ENCODE data around the gene RBM44.

Gene RBM44

GRCh38 chr2:237870126-237870525 lies 71.5 kb downstream of the RBM44 start:
- H3K4me3 ChIP-seq (ENCODE audit: low read depth, low read length): no peak overlapping the region
- H3K4me1 ChIP-seq (ENCODE audit: control insufficient read depth, insufficient read depth, low read length): no peaks in the 10 kb centered on the region
- CTCF ChIA-PET: no interaction called here
- POLR2A ChIA-PET: no interaction called here
- TF ChIP-seq IKZF3 (tag by site-specific recombination; IDR thresholded peaks at IDR 0.05): no peak
- no peak for TF ChIP-seq REST (tag by site-specific recombination; IDR thresholded peaks at IDR 0.05)
- H3K27ac ChIP-seq (ENCODE audit: extremely low read depth, low read depth, low read length): no peak overlapping the region
- H3K9me3 ChIP-seq (ENCODE audit: control insufficient read depth, insufficient read depth, low read depth, low read length): no peaks in the 10 kb centered on the region
- no peaks in the 10 kb centered on the region for H3K36me3 ChIP-seq (ENCODE audit: control insufficient read depth in 2 of 2, insufficient read depth in 1 of 2, low read length in 2 of 2)

GRCh38 chr2:237870754-237871651 lies 72.4 kb downstream of the RBM44 start:
- H3K9me3 ChIP-seq (ENCODE audit: control insufficient read depth, insufficient read depth, low read depth, low read length): no peaks in the 10 kb centered on the region
- H3K4me3 ChIP-seq (ENCODE audit: low read depth, low read length): no peak overlapping the region
- ChIA-PET POLR2A (no interaction called here), CTCF (no interaction called here)
- no peaks in the 10 kb centered on the region for H3K36me3 ChIP-seq (ENCODE audit: control insufficient read depth in 2 of 2, insufficient read depth in 1 of 2, low read length in 2 of 2)
- TF ChIP-seq ZNF280C (tag by site-specific recombination; IDR thresholded peaks at IDR 0.05) (no peak), ZNF426 (tag by site-specific recombination; IDR thresholded peaks at IDR 0.05) (no peak), ZNF221 (tag by site-specific recombination; IDR thresholded peaks at IDR 0.05; ENCODE audit: borderline replicate concordance) (no peak), ZNF202 (tag by site-specific recombination; IDR thresholded peaks at IDR 0.05; ENCODE audit: borderline replicate concordance) (no peak), ZFHX2 (tag by site-specific recombination; conservative IDR thresholded peaks at IDR 0.05) (peak; percentile 61), ZNF548 (tag by site-specific recombination; IDR thresholded peaks at IDR 0.05) (no peak), EGR2 (tag by site-specific recombination; IDR thresholded peaks at IDR 0.05; ENCODE audit: low read depth) (peak; percentile 55), ZNF623 (tag by site-specific recombination; IDR thresholded peaks at IDR 0.05) (no peak)
- H3K4me1 ChIP-seq (ENCODE audit: control insufficient read depth, insufficient read depth, low read length): no peaks in the 10 kb centered on the region
- H3K27ac ChIP-seq (ENCODE audit: extremely low read depth, low read depth, low read length): no peak overlapping the region

DNA sequence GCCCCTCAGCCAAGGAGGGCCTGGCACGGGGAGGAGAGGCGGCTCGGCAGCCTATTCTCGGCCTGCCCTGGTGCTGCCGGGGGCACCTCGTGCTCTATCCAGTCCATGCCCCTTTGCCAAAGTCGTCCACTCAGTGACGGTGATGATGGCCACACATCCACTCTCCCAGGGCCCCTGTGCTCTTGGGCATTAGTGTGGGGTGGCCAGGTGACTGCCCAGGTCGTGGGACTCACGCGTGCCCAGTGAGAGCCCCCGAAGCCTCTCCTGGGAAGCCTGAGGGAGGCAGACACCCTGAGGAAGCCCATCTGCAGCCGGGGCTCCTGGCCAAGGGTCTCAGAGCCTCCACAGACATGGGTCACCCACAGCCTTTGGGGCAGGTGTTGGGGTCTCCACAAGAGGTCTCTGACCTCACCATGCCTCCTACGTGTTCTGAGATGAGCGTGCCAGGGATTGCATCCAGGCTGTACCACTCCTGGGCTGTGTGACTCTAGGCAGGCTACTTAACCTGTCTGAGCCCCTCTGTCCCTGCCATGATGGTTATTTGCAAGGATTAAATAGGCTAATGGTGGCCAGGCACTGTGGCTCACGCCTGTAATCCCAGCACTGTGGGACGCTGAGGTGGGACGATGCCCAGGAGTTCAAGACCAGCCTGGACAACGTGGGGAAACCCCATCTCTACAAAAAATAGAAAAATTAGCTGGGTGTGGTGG lies 73.8 kb downstream of the RBM44 start:
- Histone ChIP-seq H3K4me1 (ENCODE audit: control insufficient read depth, insufficient read depth, low read length) (no peaks in the 10 kb centered on the region), H3K36me3 (ENCODE audit: control insufficient read depth in 2 of 2, insufficient read depth in 1 of 2, low read length in 2 of 2) (no peaks in the 10 kb centered on the region), H3K27ac (ENCODE audit: extremely low read depth, low read depth, low read length) (no peak overlapping the region), H3K4me3 (ENCODE audit: low read depth, low read length) (no peak overlapping the region), H3K9me3 (ENCODE audit: control insufficient read depth, insufficient read depth, low read depth, low read length) (no peaks in the 10 kb centered on the region)
- ChIA-PET CTCF (interaction anchor here (0.6 kb wide), 2 partner anchors 37 to 63 kb away, joined by 3 to 4 read pairs; no protein-coding TSS in a partner anchor), POLR2A (no interaction called here)
- TF ChIP-seq, protein P1, sequence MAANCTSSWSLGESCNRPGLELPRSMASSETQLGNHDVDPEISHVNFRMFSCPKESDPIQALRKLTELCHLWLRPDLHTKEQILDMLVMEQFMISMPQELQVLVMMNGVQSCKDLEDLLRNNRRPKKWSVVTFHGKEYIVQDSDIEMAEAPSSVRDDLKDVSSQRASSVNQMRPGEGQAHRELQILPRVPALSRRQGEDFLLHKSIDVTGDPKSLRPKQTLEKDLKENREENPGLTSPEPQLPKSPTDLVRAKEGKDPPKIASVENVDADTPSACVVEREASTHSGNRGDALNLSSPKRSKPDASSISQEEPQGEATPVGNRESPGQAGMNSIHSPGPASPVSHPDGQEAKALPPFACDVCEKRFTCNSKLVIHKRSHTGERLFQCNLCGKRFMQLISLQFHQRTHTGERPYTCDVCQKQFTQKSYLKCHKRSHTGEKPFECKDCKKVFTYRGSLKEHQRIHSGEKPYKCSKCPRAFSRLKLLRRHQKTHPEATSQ (tag by site-specific recombination; IDR thresholded peaks at IDR 0.05): no peak
- TF ChIP-seq ZNF302 (tag by site-specific recombination; IDR thresholded peaks at IDR 0.05; ENCODE audit: low read depth): no peak
- no peak for TF ChIP-seq ZNF426 (tag by site-specific recombination; IDR thresholded peaks at IDR 0.05)

Data from HEK293 (cell line).